ENCODE results near the gene ADCY1.

ADCY1 gene

GRCh38 chr7:45663965-45664633 is 89.9 kb downstream of the ADCY1 start:
- DNase-seq (ENCODE audit: low read depth in 1 of 2, low spot score in 1 of 2) = no peak
- in situ Hi-C loops (cut with HindIII; ENCODE audit: low pct_unique_long_range_greater_than_20kb, low sequenced_read_pairs) = no loop called here
- no peak for TF ChIP-seq JUND (IDR thresholded peaks at IDR 0.05; ENCODE audit: low read depth)

DNA sequence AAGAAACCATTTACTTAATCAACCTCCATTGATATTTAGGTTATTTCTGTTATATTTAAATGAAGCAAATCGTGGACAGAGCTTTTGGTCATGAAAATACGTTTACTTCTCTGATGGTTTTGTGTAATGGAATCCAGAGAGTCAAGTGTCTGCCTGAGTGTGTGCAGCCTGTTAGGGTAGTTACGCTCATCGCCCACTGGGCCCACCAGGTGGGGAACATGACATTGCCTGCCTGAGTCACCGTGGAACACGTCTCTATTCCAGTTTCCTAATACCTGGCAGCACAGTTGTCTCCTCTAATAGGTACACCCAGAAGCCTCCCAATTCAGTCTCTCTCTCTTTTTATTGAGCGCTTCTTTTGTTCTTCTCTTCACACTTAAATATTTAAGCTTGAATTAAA is 91.0 kb downstream of the ADCY1 start:
- in situ Hi-C loops (cut with HindIII; ENCODE audit: low pct_unique_long_range_greater_than_20kb, low sequenced_read_pairs) = no loop called here
- TF ChIP-seq JUND (IDR thresholded peaks at IDR 0.05; ENCODE audit: low read depth) = no peak
- DNase-seq (ENCODE audit: low read depth in 1 of 2, low spot score in 1 of 2) = no peak

DNA sequence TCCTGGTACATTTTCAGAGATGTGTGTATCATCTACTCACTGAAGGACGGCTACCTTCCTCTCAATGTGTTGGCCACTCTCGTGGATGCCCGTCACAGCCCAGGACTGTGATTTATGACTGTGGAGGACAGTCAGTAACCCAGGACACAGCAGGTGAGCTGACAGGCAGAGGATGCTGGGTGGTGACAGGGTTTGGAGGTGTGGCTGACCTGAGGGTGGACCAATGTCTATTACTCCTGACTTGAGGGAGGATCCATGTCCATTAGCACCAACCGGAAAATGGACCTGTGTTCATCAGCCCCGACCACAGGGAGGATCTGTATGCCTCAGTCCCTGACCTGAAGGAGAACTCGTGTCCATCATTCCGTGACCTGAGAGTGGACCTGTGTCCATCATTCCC is 96.1 kb downstream of the ADCY1 start:
- TF ChIP-seq JUND (IDR thresholded peaks at IDR 0.05; ENCODE audit: low read depth) = no peak
- in situ Hi-C loops (cut with HindIII; ENCODE audit: low pct_unique_long_range_greater_than_20kb, low sequenced_read_pairs) = no loop called here
- no peak for DNase-seq (ENCODE audit: low read depth in 1 of 2, low spot score in 1 of 2)

DNA sequence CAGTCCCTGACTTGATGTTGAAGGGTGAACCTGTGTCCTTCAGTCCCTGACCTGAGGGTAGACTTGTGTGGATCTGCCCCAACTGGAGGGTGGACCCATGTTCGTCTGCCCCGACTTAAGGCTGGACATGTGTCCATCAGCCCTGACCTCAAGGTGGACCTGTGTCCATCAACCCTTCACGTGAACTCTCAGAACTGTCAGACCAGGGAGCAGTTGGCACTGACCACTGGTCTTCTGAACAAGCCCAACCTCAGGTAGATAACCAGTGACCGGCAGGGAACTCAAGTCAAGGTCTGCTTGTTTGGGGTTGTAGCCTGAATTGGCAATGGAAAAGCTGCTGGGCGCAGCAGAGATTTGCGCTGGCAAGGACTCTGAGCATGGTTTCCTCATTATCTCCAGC is 96.5 kb downstream of the ADCY1 start:
- in situ Hi-C loops (cut with HindIII; ENCODE audit: low pct_unique_long_range_greater_than_20kb, low sequenced_read_pairs) = no loop called here
- no peak for TF ChIP-seq JUND (IDR thresholded peaks at IDR 0.05; ENCODE audit: low read depth)
- no peak for DNase-seq (ENCODE audit: low read depth in 1 of 2, low spot score in 1 of 2)

GRCh38 chr7:45677311-45677900 is 103.2 kb downstream of the ADCY1 start:
- no peak for DNase-seq (ENCODE audit: low read depth in 1 of 2, low spot score in 1 of 2)
- in situ Hi-C loops (cut with HindIII; ENCODE audit: low pct_unique_long_range_greater_than_20kb, low sequenced_read_pairs) = no loop called here
- no peak for TF ChIP-seq JUND (IDR thresholded peaks at IDR 0.05; ENCODE audit: low read depth)

GRCh38 chr7:45679516-45679915 is 105.3 kb downstream of the ADCY1 start:
- in situ Hi-C loops (cut with HindIII; ENCODE audit: low pct_unique_long_range_greater_than_20kb, low sequenced_read_pairs) = no loop called here
- TF ChIP-seq JUND (IDR thresholded peaks at IDR 0.05; ENCODE audit: low read depth) = no peak

DNA sequence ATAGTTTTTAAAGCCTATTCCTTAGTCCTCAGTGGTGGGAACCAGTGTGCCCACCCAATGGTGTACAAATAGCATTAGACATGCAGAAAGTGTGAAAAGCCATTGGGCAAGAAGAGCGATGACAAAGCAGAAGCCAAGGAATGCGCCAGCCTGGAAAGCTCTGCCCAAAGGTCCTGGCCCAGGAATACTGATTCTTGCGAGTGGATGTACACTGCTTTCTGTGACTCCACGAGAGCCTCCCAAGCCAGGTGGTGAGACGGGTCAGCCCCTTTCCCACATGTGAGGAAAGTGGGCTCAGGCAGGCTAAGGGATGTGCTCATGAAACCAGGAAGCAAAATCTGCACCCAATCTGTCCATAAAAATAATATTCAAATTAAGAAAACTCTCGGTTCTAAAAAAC is 106.6 kb downstream of the ADCY1 start:
- DNase-seq (ENCODE audit: low read depth in 1 of 2, low spot score in 1 of 2) = no peak
- TF ChIP-seq JUND (IDR thresholded peaks at IDR 0.05; ENCODE audit: low read depth) = no peak
- in situ Hi-C loops (cut with HindIII; ENCODE audit: low pct_unique_long_range_greater_than_20kb, low sequenced_read_pairs) = no loop called here

More at GRCh38 chr7:45679516-45679915, 105.3 kb downstream of the ADCY1 start:
- no peak for DNase-seq (ENCODE audit: low read depth in 1 of 2, low spot score in 1 of 2)

DNA sequence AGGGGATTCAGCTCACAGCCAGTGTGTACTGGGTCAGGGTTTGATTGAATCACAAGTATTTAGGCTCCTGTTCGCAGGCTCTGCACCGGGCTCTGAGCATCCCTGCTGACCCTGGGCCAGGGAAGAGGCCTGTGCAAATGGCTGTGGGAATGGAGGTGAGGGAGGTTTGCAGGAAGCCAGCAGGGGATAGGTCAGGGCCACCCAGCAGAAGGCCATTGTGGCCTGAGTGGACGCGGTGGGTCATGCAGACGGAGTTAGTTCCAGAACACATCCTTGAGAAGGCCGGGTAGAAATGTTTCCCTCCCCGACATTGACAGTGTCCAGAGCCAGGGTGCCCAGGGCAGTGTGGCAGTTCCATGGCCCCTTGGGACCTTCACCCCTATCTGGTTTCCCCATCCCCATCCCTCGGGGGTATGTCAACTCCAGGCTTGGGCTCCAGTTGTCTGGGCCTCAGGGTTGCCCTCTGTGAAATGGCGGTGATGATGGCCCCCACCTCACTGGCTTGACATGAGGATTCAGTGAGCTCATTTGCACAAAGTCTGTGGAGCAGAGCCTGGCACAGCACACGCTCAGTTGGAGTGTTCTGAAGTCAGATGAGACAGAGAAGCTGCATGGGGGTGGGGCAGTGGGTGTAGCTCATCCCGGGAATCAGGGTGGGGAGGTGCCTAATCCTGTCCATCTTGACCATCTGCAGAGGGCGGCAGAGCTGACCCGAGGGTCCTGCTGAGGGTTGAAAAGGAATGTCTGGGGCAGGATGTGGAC is 107.6 kb downstream of the ADCY1 start:
- in situ Hi-C loops (cut with HindIII; ENCODE audit: low pct_unique_long_range_greater_than_20kb, low sequenced_read_pairs) = no loop called here
- DNase-seq (ENCODE audit: low read depth in 1 of 2, low spot score in 1 of 2) = no peak
- no peak for TF ChIP-seq JUND (IDR thresholded peaks at IDR 0.05; ENCODE audit: low read depth)

- in situ Hi-C loops (cut with HindIII; ENCODE audit: low pct_unique_long_range_greater_than_20kb, low sequenced_read_pairs) = no loop called here
- no peak for DNase-seq (ENCODE audit: low read depth in 1 of 2, low spot score in 1 of 2)
- no peak for TF ChIP-seq JUND (IDR thresholded peaks at IDR 0.05; ENCODE audit: low read depth)
These were observed 108.2 kb downstream of the ADCY1 start for GRCh38 chr7:45682358-45682735.

DNA sequence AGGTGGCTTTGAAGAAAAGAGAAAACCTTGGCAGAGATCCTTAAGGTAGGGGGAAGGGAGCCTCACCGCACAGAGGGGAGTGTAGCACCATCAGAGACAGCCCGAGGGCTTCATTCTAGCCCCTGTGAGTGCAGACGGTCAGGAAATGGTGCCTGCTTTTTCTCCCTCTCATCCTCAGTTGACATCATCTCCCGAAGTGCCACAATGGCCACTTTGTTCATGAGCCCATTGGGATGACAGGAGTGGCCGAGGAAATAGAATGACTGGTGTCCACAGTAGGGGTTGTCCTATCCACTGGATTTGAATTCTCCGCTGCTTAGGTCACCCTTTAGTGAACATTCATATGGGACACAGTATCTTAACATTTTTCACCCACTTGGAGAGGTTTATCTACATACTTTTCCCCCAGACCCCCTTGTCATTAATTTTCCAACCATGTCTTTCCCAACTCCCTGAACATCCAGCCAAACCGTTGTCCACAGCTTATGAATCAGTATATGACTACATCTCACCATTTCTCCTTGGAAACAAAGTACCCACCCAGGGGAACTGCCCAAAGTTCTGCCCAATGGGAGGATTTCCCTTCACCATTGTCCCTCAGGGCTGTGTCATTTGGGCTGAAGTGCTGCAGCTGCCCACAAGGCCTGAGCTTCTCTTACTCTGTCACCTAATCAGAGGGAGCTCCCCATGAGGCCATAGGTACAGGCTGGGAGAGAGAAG is 108.8 kb downstream of the ADCY1 start:
- in situ Hi-C loops (cut with HindIII; ENCODE audit: low pct_unique_long_range_greater_than_20kb, low sequenced_read_pairs) = no loop called here
- no peak for DNase-seq (ENCODE audit: low read depth in 1 of 2, low spot score in 1 of 2)
- TF ChIP-seq JUND (IDR thresholded peaks at IDR 0.05; ENCODE audit: low read depth) = no peak

GRCh38 chr7:45683556-45684148 is 109.5 kb downstream of the ADCY1 start:
- no peak for TF ChIP-seq JUND (IDR thresholded peaks at IDR 0.05; ENCODE audit: low read depth)
- in situ Hi-C loops (cut with HindIII; ENCODE audit: low pct_unique_long_range_greater_than_20kb, low sequenced_read_pairs) = no loop called here
- no peak for DNase-seq (ENCODE audit: low read depth in 1 of 2, low spot score in 1 of 2)

- in situ Hi-C loops (cut with HindIII; ENCODE audit: low pct_unique_long_range_greater_than_20kb, low sequenced_read_pairs) = no loop called here
- DNase-seq (ENCODE audit: low read depth in 1 of 2, low spot score in 1 of 2) = peak in 1 of 2 experiments; percentile 58
- no peak for TF ChIP-seq JUND (IDR thresholded peaks at IDR 0.05; ENCODE audit: low read depth)
These were observed 110.9 kb downstream of the ADCY1 start for GRCh38 chr7:45684910-45685618.
